Fibroblast of lung (primary cell): ENCODE results near the gene LGALS7. TPM values are rescaled to one million over a fixed set of nuclear protein-coding genes. Genes with fewer than 3 reads are reported as not detected.

ENCODE experiments used
- DNase-seq, 2 donors: peaks; one replicate each; pipeline versions ENCODE4 v3.0.0 to v3.0.0-alpha.2; 2010; ENCODE audit warnings: low read depth in 2 of 2
- H2AFZ ChIP-seq: 2 replicates; pipeline ENCODE4 v1.5.1; 2012; ENCODE audit warnings: low read length, control low read depth, inconsistent platforms
- H3K27ac ChIP-seq: 2 replicates; pipeline ENCODE4 v1.5.1; 2011; ENCODE audit warnings: low read length, control low read depth; ENCODE audit not compliant: insufficient read depth
- H3K27me3 ChIP-seq: 2 replicates; pipeline ENCODE4 v1.5.1; 2011; ENCODE audit warnings: mild to moderate bottlenecking, low read length; ENCODE audit not compliant: control insufficient read depth, insufficient read depth
- H3K36me3 ChIP-seq: 2 replicates; pipeline ENCODE4 v1.5.1; 2011; ENCODE audit warnings: low read length; ENCODE audit not compliant: control insufficient read depth, insufficient read depth
- H3K4me1 ChIP-seq: 2 replicates; pipeline ENCODE4 v1.5.1; 2011; ENCODE audit warnings: low read length; ENCODE audit not compliant: control insufficient read depth, insufficient read depth; ENCODE audit errors: extremely low read depth
- H3K4me2 ChIP-seq: 2 replicates; pipeline ENCODE4 v1.5.1; 2011; ENCODE audit warnings: low read length, control low read depth; ENCODE audit not compliant: insufficient read depth; ENCODE audit errors: extremely low read depth
- H3K4me3 ChIP-seq, 4 experiments: fragments of 200-600 bp in 1 of 4; sonication (generic) in 1 of 4; replicated peaks in 1 of 4; 2 replicates each; pipeline ENCODE4 v1.5.1; 2011 to 2016; ENCODE audit warnings: low read length in 4 of 4, low read depth in 3 of 4, mild to moderate bottlenecking in 3 of 4, control low read depth in 2 of 4, inconsistent platforms in 1 of 4, mixed read lengths in 1 of 4; ENCODE audit not compliant: insufficient read depth in 1 of 4; ENCODE audit errors: control extremely low read depth in 1 of 4
- H3K79me2 ChIP-seq: 2 replicates; pipeline ENCODE4 v1.5.1; 2012; ENCODE audit warnings: mild to moderate bottlenecking, low read length, inconsistent platforms; ENCODE audit not compliant: control insufficient read depth, insufficient read depth
- H3K9ac ChIP-seq: 2 replicates; pipeline ENCODE4 v1.5.1; 2011; ENCODE audit warnings: mild to moderate bottlenecking, low read length, control low read depth; ENCODE audit not compliant: insufficient read depth
- H3K9me3 ChIP-seq: 2 replicates; pipeline ENCODE4 v1.5.1; 2012; ENCODE audit warnings: low read depth, low read length; ENCODE audit not compliant: control insufficient read depth, insufficient read depth
- H4K20me1 ChIP-seq: 2 replicates; pipeline ENCODE4 v1.5.1; 2011; ENCODE audit warnings: low read length; ENCODE audit not compliant: control insufficient read depth, insufficient read depth; ENCODE audit errors: extremely low read depth
- EZH2 ChIP-seq: IDR thresholded peaks from 2 replicates; pipeline ENCODE4 v1.5.1; 2012; ENCODE audit warnings: low read length, control low read depth, mild to moderate bottlenecking; ENCODE audit errors: missing control alignments
- polyA plus RNA-seq, 2 donors: library from polyadenylated mRNA; depleted of rRNA in 1 of 2; stranded (reverse) in 1 of 2; unstranded in 1 of 2; fragments of >200 nt; gene quantifications; 2 replicates each; pipeline ENCODE4 v1.2.1, GENCODE V29; 2011 to 2012; ENCODE audit warnings: missing spikeins in 1 of 2
- total RNA-seq: library from RNA; depleted of rRNA; stranded (reverse); fragments of >200 nt; gene quantifications from 2 replicates; pipeline ENCODE4 v1.2.1, GENCODE V29; 2014
- TF ChIP-seq, protein P1 (sequence below), 2 donors: IDR thresholded peaks in 1 of 2; conservative IDR thresholded peaks in 1 of 2; 1 replicate in 1 of 2; 2 replicates in 1 of 2; pipeline ENCODE4 v1.5.1; 2011 to 2012; ENCODE audit warnings: low read length in 2 of 2, control low read depth in 1 of 2, inconsistent platforms in 1 of 2, low read depth in 1 of 2, mild to moderate bottlenecking in 1 of 2

LGALS7 gene
- total and polyA plus RNA-seq, 2 donors (not counting 1 experiment from before 2014, with no cell fraction given), result not detected

DNA sequence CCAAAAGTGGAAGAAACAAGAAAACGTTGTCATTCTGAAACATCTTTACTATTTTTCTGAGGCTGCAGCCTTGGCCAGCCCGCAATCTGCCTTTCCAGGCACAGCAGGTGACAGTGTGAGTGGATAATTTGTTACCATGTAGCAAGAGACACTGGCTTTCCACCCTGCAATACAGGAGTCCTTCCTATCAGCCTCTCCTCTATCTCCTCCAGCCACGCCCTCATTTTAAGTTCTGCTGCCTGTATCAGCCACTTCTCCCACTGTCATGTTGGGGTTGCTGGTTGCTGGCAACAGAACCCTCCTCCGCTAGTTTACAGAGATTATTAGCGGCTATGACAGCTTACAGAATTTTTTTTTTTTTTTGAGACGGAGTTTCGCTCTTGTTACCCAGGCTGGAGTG lies 7.7 kb upstream of the LGALS7 start:
- Histone ChIP-seq H3K4me3 (no peak overlapping the region), H3K9me3 (no peaks in the 10 kb centered on the region), H4K20me1 (no peaks in the 10 kb centered on the region), H3K79me2 (no peaks in the 10 kb centered on the region), H3K4me1 (no peaks in the 10 kb centered on the region), H3K9ac (no peak overlapping the region), H3K4me2 (no peak overlapping the region), H3K36me3 (no peaks in the 10 kb centered on the region), H3K27ac (no peak overlapping the region), H3K27me3 (no peaks in the 10 kb centered on the region), H2AFZ (no peak overlapping the region)
- no peak for TF ChIP-seq EZH2
- TF ChIP-seq, protein P1, sequence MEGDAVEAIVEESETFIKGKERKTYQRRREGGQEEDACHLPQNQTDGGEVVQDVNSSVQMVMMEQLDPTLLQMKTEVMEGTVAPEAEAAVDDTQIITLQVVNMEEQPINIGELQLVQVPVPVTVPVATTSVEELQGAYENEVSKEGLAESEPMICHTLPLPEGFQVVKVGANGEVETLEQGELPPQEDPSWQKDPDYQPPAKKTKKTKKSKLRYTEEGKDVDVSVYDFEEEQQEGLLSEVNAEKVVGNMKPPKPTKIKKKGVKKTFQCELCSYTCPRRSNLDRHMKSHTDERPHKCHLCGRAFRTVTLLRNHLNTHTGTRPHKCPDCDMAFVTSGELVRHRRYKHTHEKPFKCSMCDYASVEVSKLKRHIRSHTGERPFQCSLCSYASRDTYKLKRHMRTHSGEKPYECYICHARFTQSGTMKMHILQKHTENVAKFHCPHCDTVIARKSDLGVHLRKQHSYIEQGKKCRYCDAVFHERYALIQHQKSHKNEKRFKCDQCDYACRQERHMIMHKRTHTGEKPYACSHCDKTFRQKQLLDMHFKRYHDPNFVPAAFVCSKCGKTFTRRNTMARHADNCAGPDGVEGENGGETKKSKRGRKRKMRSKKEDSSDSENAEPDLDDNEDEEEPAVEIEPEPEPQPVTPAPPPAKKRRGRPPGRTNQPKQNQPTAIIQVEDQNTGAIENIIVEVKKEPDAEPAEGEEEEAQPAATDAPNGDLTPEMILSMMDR (conservative IDR thresholded peaks at IDR 0.05 in 1 of 2, IDR thresholded peaks at IDR 0.05 in 1 of 2; ENCODE audit: low read depth in 1 of 2, low read length in 2 of 2), result no peak
- no peak for DNase-seq

- Histone ChIP-seq H3K9ac (no peak overlapping the region), H3K36me3 (no peaks in the 10 kb centered on the region), H3K9me3 (no peaks in the 10 kb centered on the region), H2AFZ (no peak overlapping the region), H3K4me3 (no peak overlapping the region), H3K4me1 (no peaks in the 10 kb centered on the region), H3K4me2 (no peak overlapping the region), H3K27ac (no peak overlapping the region), H3K79me2 (no peaks in the 10 kb centered on the region), H3K27me3 (no peaks in the 10 kb centered on the region), H4K20me1 (no peaks in the 10 kb centered on the region)
- DNase-seq, result no peak
- TF ChIP-seq, protein P1 (conservative IDR thresholded peaks at IDR 0.05 in 1 of 2, IDR thresholded peaks at IDR 0.05 in 1 of 2; ENCODE audit: low read depth in 1 of 2, low read length in 2 of 2), result no peak
- TF ChIP-seq EZH2, result no peak
These were observed 7.1 kb upstream of the LGALS7 start for GRCh38 chr19:38780443-38780842.

- Histone ChIP-seq H2AFZ (no peak overlapping the region), H3K4me2 (no peak overlapping the region), H3K79me2 (no peaks in the 10 kb centered on the region), H4K20me1 (no peaks in the 10 kb centered on the region), H3K9ac (no peak overlapping the region), H3K27me3 (no peaks in the 10 kb centered on the region), H3K36me3 (no peaks in the 10 kb centered on the region), H3K27ac (no peak overlapping the region), H3K4me3 (no peak overlapping the region), H3K9me3 (no peaks in the 10 kb centered on the region), H3K4me1 (no peaks in the 10 kb centered on the region)
- DNase-seq, result no peak
- TF ChIP-seq, protein P1 (conservative IDR thresholded peaks at IDR 0.05 in 1 of 2, IDR thresholded peaks at IDR 0.05 in 1 of 2; ENCODE audit: low read depth in 1 of 2, low read length in 2 of 2), result no peak
- TF ChIP-seq EZH2, result no peak
These were observed 5.4 kb upstream of the LGALS7 start for GRCh38 chr19:38778733-38779132.
